GOT3 (cell line): ENCODE data around the gene ZNF319.

ENCODE experiments used
- DNase-seq: peaks from one replicate; lab custom pipeline; 2025; ENCODE audit warnings: mixed read lengths; lab: John Stamatoyannopoulos, UW

ZNF319 gene

DNA sequence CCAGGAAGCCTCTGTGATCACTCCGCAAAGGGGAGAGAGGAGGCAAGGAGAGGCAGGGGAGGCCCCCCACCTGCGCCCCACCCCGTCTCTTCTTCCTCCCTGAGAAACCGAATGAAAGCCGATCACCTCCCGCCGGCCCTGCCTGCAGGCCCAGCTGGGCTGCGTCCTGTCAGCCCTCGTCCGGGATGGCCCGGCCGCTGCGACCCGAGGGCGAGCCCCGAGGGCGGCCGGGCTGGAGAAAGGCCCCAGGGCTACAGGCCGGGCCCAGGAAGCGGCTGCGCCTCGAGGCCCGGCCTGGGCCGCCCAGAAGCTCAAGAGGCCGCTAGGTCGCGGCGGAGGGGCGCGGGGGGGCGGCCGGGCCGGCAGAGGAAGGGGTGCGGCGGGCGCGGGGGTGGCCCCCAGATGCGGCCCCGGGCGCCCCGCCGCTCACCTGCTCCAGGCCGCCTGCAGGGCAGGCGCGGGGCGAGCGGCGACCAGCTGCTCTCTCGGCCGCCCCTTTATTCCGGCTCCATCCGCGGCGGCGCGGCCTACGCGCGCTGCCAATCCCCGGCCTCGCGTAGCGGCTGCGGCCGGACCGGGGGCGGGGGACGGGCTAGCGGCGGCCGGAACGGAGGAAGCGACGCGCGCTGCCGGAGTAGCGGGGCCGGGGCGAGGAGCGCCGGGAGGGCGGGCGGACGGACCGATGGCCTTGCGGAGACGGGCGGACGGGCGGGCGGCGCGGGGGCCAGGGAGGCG, at the start of gene ZNF319:
TSS of gene ZNF319 (minus strand) at position 702 of the 735 bp plus-strand sequence. CDS start 2,407 bp downstream, outside the sequence.
- no peak for DNase-seq

DNA sequence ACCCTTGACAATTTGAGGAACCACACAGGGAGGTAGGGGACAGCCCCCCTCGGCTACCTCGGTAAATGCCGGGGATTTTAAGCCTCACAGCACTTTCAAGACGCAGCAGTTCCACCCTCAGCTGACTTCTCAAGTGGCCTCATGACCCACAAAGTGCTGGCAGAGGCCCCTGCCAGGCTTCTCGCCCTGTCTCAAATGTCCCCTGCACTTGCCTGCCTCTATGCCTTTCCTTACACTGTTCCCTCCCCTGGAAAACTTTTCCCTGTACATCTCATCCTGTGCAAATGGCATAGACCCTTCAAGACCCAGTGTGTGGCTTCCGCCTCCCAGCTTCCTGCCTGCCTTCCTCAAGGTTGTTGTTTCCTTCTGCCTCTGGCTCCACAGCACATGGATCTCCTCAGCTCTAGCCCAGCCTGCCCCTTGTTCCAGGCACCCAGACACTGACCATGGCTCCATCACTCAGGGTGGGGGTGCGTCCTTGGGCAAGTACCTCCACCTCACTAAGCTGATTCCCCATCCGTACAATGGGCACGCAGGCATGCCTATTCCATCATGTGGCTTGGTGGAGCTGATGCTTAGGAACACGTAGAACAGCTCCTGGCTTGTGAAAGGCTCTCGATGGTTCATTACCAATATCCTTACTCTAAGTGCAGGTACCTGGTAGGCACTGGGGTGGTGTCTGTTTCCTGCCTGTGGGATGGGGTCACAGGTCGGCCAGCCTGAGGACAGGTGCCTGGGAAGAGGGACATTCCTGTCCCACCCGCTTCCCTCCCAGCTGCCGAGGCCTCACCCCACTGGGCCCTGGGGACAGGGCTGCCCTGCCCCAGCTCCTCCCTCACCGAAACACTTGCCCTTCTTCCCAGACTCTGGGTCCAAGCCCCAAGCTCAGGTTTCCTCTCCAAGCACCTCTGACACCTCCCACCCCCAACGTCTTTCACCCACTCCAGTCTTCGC, 49.0 kb upstream of the ZNF319 start:
- no peak for DNase-seq

DNA sequence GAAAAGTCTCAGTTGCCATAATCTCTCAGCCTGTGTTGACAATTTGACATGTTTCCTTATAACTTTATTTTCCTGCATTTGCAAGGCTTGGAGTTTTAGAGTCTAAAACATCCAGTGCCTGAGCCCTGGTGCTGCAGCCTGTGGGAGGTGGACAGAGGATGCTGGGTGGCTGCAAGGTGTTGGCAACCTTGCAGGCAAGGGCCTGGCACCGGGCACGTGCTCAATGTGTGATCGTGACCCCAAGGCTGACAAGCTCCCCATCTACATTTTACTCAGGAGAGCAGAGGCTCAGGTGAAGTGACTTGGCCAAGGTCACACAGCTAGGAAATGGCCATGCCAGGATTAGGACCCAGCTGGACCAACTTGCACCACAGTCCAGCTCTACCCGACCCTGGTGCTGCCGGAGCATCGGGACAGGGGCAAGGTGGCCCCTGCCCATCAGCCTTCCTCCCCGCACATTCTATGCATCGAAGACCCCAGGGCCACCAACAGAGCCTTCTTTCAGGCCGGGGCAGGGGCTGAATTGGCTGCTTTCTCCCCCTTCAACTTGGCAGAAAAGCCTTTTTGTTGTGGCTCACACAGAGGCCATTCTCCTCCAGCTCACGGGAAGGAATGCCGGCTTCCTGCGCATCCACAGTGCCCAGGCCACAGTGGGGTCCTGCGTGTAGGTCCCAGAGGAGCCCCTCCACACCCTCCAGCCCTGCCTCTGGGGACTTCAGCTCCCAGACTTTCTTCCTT, 48.2 kb upstream of the ZNF319 start:
- no peak for DNase-seq

DNA sequence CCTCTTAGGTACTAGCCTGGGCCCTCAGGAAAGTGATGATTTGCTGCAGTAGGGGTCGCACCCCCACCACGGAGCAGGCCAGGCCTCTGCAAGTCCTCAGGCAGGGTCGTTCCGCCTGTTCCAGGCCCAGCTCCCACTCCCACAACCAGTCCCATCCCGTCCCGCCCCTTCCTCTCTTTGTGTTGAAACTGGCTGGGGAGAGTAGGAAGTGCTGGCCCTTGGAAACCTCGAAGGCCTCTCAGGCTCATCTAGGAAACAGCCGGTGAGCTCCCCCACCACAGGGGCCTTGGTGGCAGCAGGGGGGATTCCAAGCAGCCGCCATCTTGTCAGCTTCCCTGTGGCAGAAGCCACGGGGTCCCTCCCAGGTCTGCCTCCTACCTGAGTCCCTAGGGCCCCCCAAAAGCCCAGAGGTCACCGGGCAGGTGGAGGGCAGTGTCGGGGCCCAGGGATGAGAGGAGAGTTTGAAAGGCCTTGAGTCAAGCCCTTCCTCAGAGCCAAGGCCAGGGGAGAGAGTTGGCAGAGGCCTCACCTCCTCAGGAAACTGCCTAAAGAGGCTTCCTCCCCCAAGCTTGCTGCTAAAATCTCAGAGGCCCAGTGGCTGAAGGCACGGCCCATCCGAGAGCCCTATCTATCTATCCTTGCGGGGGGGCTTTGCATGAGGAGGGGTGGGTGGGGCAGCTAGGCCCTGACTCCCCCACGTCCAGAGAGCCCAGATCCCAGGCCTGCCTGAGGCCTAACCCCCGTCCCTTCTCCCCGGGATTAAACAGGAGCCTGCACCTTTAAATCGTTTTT, 47.3 kb upstream of the ZNF319 start:
- no peak for DNase-seq

DNA sequence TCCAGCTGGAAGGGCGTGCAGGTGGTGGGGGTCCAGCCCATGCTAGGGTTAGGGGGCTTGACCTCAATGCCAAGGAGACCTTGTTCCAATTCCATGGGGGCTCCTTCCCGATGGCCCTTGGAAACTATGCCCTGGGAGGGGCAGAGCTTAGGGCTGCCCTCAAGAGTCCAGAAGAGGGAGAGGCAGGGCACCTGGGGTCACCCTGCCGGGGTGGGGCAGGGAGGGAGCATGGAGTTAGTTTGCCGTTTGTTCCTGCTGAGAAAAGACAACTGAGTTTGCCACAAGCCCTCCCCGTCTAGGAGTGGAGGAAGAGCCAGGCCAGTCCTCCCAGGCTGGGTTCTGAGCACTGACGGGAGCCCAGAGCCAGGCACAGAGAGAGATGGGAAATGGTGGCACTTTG, 46.5 kb upstream of the ZNF319 start:
- no peak for DNase-seq

DNA sequence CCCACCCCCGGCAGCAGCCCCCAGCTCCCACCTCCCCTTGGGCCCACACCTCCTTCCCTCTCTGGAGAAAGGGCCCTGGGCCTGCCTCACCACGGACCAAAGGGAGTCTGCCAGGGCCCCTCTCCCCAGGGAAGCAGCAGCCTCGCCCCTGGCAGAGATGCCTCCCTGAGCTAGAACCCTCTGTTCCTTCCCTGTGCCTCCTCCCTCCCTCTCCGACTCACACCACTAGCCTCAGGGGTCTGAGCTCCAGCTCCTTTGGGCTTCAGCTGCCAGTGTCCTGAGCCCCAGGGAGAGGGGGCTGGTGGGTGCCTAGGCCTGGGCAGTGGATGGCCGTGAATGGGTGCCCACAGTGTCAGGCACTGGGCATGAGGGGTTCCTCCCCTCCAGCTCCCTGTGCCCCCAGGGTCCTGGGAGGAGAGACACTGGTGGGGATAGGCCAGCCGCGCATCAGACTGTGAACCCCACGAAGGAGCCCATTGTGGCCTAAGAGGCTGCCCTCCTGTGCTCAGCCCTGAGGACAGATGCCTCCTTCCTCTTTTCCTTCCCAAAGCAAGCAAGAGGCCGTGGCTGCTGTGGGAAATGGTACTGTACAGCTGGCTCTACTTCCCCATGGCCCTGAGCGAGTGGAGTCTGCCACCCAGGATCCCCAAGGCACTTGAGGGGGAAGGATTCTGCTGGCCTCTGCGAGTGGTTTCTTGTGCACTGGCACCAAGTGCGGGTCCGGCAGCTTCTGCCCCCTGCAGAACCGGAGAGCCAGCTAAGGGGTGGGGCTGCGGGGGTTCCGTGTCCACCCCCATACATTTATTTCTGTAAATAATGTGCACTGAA, 45.8 kb upstream of the ZNF319 start:
- no peak for DNase-seq

DNA sequence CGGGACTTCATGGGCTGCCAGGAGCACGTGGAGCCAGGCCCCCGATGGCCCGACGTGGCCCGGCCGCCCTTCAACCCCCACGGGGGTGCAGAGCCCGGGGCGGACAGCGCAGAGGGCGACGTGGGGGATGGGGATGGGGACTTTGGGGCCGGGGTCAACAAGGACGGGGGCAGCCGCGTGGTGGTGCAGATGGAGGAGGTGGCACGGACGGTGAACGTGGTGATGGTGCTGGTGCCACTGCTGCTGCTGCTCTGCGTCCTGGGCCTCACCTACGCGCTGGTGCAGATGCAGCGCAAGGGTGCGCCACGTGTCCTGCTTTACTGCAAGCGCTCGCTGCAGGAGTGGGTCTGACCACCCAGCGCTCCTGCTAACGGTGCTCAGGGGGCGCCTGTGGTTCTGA, 44.6 kb upstream of the ZNF319 start:
- no peak for DNase-seq

DNA sequence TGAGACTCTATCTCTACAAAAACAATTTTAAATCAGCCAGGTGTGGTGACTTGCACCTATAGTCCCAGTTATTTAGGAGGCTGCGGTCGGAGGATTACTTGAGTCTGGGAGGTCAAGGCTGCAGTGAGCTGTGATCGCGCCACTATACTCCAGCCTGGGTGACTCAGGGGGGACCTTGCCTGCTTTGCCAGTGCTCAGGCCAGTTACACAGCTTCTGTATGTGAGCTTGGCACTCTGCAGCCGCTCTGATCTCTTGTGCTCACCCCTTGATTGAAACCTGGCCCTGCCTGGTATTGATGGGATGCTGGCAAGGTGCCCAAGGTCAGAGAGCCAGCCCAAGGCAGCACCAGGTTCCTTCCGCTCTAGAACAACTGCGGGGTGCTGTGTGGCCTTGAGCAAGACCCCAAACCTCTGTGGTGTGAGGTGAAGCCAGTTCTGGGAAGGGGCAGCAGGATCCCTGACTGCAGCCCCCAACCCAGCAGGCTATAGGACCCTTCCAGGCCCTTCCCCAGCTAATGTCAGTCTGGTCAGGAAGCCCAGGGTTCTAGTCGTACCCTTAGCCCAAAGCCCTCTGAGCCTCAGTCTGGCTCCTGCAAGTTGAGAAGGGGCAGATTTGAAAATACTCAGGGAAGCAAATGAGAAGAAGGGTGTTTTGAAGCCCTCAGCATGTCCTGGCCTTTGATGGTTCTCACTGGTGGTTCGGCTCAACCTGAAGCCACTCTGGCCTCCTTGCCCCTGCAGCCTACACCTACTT, 44.0 kb upstream of the ZNF319 start:
- DNase-seq = no peak

DNA sequence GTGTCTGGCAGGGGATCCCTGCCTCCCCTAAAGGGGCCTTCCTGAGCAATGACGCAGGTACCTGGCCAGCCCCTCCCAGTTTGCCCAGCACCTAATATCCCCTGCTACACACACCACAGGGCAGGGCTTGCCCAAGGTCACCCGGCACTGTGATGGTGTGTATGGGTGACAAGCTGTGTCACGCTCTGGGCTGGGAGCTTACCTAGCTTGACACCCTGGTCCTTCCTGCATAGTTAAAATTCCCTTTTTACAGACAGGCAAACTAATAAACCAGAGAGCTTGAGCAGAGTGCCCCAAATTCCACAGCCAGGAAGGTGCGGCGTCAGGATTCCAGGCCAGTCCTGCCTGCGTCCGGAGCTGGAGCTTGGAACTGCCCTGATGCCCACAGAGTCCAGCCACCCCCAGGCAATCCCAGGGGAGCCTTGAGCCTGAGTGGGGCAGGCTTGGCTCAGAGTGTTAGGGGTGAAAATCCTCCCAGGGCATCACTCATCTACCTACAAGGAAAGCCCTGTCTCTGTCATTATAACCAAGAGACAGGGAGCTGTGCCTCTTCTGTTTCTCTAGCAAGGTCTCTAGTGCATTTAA, 43.2 kb upstream of the ZNF319 start:
- no peak for DNase-seq

DNA sequence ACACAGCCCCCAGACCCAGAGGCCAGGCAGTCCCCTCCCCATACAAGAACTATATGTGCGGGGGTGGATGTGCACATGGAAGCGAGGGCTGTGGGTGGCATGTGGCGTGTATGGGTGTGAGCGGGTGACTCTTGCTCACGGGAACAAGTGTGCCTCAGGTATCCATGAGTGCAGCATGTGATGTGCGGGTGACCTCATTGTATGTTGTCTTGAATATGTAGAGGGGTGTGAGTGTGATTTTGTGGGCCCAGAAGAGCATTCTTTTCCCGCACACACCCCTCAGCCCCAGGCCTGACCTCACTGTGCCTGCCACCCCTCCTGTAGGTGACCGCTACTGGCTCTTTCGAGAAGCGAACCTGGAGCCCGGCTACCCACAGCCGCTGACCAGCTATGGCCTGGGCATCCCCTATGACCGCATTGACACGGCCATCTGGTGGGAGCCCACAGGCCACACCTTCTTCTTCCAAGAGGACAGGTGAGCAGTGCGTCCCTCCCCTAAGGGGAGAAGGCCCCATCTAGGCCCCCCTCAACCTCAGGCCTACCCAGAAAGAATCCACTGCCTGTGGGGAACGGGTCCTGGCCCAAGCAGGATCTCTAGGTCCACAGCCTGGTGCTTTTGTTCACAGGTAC, 42.5 kb upstream of the ZNF319 start:
- DNase-seq = no peak

DNA sequence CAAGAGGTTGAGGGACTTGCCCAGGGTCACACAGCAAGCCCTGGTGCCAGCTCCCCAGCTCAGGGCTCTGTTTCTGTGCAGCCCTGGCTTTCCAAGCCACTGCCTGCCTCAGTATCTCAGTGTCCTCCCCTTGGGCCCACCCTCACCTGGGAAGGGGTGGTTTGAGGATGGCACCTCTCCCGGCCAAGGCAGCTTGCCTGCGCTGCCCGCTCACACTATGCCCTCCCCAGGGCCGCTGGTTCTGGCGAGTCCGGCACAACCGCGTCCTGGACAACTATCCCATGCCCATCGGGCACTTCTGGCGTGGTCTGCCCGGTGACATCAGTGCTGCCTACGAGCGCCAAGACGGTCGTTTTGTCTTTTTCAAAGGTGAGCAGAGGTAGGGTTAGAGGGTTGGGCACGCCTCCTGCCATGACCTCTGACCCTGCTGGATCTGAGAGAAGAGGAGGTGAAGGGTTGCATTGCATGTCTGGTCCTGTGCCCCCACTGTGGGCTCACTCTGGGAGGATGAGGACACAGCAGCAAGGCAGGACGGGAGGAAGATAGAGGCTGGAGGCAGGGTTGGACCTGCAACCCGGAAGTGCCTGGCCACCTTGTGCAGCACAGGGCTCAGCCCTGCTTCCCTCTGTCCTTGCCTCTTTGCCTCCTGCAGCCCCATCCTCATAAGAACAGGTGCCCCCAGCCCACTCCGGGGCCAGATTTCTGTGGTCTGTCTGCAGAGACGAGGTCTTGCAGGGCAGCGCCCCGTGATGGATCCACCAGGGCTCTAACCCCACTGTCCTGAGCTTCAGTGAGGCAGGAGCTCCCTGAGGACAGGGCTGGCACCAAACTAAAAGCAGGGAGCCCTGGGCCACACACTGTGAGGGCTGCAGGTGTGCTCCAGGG, 41.8 kb upstream of the ZNF319 start:
- DNase-seq = no peak

DNA sequence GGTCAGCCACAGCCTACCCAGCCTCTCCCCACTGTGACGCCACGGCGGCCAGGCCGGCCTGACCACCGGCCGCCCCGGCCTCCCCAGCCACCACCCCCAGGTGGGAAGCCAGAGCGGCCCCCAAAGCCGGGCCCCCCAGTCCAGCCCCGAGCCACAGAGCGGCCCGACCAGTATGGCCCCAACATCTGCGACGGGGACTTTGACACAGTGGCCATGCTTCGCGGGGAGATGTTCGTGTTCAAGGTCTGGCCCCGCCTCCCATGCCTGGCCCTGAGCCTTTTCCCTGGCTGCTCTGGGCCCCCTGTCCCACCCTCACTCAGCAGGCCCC, 41.1 kb upstream of the ZNF319 start:
- DNase-seq = no peak

DNA sequence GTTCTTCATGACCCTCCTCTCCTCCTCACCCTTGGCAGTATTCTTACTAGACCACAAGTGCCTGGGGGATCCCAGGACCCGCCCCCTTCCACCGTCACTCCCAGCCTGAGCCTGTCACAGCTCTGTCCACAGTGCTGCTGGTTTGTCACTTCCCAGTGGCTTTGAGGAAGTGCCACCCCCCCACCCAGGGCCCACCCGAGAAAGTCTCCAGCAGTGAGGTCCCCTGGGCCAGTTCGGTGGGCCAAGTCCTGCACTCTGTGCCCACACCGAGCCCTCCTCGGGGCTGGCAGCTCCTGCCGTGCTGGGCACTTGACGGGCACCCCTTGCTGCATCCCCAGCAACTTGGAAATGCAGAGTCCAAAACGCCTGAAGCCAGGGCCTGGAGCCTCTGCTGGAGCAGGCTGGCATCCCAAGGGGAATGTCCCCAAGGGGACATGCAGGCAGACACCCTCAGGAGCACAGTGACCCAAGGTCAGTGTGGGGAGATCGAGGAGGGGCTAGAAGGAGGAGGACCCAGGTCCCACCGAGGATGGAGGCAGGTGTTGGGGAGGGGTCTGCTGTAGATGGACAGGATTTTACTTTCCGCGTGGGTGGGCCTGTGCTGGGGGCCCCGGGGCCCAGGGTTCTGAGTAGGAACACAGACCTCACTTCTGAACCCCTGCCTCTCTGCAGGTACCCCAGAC, 40.6 kb upstream of the ZNF319 start:
- no peak for DNase-seq

DNA sequence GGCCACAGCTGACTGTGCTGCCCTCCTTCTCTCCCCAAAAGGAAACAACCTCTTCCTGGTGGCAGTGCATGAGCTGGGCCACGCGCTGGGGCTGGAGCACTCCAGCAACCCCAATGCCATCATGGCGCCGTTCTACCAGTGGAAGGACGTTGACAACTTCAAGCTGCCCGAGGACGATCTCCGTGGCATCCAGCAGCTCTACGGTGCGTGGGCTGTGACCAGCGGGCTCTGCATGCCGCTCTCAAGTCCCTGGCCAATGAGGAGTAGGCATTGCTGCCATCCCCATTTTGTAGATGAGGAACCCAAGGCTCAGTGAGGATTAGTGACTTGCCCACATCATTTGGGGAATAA, 40.0 kb upstream of the ZNF319 start:
- DNase-seq = no peak

DNA sequence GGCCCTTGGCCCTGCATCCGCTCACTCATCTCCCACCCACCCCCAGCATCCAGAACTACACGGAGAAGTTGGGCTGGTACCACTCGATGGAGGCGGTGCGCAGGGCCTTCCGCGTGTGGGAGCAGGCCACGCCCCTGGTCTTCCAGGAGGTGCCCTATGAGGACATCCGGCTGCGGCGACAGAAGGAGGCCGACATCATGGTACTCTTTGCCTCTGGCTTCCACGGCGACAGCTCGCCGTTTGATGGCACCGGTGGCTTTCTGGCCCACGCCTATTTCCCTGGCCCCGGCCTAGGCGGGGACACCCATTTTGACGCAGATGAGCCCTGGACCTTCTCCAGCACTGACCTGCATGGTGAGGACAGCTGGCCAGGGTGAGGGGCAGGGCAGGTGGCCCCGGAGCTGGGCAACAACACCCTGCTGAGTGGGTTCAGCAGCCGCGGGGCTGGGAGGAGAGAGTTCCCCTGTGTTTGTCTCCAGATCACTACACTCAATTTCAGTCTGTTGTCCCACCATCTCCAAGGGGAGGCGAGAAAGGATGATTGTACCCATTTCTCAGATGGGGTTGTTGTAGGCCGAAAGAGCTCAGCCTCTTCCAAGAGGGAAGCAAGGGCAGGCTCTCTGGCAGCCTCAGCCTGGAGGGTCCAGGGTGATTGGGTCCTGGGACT, 39.5 kb upstream of the ZNF319 start:
- DNase-seq = no peak

DNA sequence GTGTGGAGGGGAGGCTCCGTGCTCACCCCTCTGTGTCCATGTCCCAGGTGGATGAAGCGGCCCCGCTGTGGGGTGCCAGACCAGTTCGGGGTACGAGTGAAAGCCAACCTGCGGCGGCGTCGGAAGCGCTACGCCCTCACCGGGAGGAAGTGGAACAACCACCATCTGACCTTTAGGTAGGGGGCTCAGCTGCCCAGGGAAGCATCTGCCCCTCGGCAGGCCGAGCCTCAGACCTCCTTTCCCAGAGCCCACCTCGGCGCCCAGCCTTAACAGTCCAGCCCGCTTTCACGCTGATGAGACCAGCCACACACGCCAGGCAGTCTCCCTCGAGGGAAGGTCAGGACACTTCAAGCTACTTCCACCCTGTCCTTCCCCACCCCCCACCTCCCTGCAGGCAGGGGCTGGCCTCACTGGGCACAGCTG, 37.8 kb upstream of the ZNF319 start:
- DNase-seq = no peak

DNA sequence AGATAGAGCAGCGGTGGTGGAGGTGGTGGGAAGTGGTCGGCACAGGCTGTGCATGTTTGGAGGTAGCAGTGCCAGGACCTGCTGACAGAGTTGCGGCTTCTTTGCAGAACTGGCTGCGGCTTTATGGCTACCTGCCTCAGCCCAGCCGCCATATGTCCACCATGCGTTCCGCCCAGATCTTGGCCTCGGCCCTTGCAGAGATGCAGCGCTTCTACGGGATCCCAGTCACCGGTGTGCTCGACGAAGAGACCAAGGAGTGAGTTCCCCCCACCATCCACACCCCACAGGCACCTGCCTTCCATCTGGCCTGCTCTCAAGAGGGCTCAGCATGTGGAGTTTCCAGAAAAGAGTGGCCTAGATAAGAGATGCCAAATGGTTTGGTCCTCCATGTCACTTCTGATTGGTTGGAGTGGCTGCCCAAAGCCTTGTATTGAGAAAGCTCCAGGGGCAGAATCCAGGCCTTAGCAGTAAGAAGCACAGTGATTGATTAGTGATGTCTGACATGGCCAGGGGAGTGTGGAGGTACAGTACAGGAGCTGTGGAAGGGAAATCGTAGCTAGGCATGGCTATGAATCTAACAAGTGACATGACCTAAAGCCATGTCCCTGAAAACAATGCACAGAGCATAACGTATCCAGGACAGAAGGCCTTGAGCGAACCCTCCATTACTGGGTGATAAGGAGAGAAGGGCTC, 37.0 kb upstream of the ZNF319 start:
- DNase-seq = no peak
